GM12878 (cell line): ENCODE measurements around the gene NFATC1. TPM values are rescaled to one million over a fixed set of nuclear protein-coding genes. Genes with fewer than 3 reads are reported as not detected.

Experiments
- ATAC-seq: fragments of 200-7000 bp; cut with Tn5 transposase; 3 replicates; pipeline ENCODE4 v1.9.1; 2020; ENCODE audit warnings: mild to moderate bottlenecking, moderate library complexity
- BruUV-seq: library from RNA; stranded (reverse); fragments of 400-500 nt; replicated peaks from 2 replicates; lab custom pipeline; 2021; lab: Mats Ljungman, UMichigan
- CTCF ChIA-PET: fragments of 300-600 bp; sonication (Branson Sonifier 250); formaldehyde crosslinking; extraction: SDS; loops from one replicate; lab custom pipeline; 2021; ENCODE audit warnings: inconsistent platforms; lab: Yijun Ruan, JAX
- POLR2A ChIA-PET: fragments of 350-600 bp; formaldehyde crosslinking; extraction: SDS; loops from one replicate; lab custom pipeline; 2021; ENCODE audit warnings: inconsistent platforms; lab: Charles Lee
- RAD21 ChIA-PET: fragments of 300-600 bp; sonication (Branson Sonifier 250); formaldehyde crosslinking; loops from one replicate; lab custom pipeline; 2023; ENCODE audit warnings: antibody characterized with exemption; ENCODE audit not compliant: unreplicated experiment; lab: Charles Lee
- SMC1A ChIA-PET: fragments of 300-600 bp; sonication (Branson Sonifier 250); formaldehyde crosslinking; loops from one replicate; lab custom pipeline; 2023; ENCODE audit not compliant: unreplicated experiment, uncharacterized antibody; lab: Charles Lee
- DNase-seq: peaks from one replicate; pipeline ENCODE4 v3.0.0-alpha.2; 2011; ENCODE audit warnings: low read depth, low spot score
- FAIRE-seq: peaks from 3 replicates; lab custom pipeline; 2011; peaks lifted over from hg19 to GRCh38; lab: Jason Lieb, UNC
- H2AFZ ChIP-seq: 2 replicates; pipeline ENCODE4 v1.6.0; 2011; ENCODE audit warnings: low read depth, low read length, control low read depth; ENCODE audit not compliant: control insufficient read depth
- H3K27ac ChIP-seq: 2 replicates; pipeline ENCODE4 v1.5.1; 2011; ENCODE audit warnings: control low read depth; ENCODE audit not compliant: control insufficient read depth, insufficient read depth
- H3K27me3 ChIP-seq, 2 experiments: replicated peaks in 1 of 2; 2 replicates each; pipeline versions ENCODE4 v1.6.0 to v1.6.1; 2011; ENCODE audit warnings: low read length in 1 of 2; ENCODE audit not compliant: control insufficient read depth in 2 of 2, insufficient read depth in 2 of 2
- H3K36me3 ChIP-seq, 2 experiments: 2 replicates each; pipeline ENCODE4 v1.5.1; 2011; ENCODE audit warnings: low read length in 1 of 2; ENCODE audit not compliant: control insufficient read depth in 2 of 2, insufficient read depth in 2 of 2
- H3K4me1 ChIP-seq: 2 replicates; pipeline ENCODE4 v1.6.1; 2011; ENCODE audit warnings: mild to moderate bottlenecking, low read length, moderate library complexity, mixed read lengths; ENCODE audit not compliant: control insufficient read depth, insufficient read depth
- H3K4me2 ChIP-seq: 2 replicates; pipeline ENCODE4 v1.6.0; 2011; ENCODE audit warnings: control low read depth; ENCODE audit not compliant: control insufficient read depth, insufficient read depth
- H3K4me3 ChIP-seq: fragments of 200-600 bp; sonication (generic); 2 replicates; pipeline ENCODE4 v1.5.1; 2016
- H3K79me2 ChIP-seq: 2 replicates; pipeline ENCODE4 v1.6.0; 2011; ENCODE audit warnings: low read length; ENCODE audit not compliant: control insufficient read depth, insufficient read depth
- H3K9ac ChIP-seq: 2 replicates; pipeline ENCODE4 v1.8.0; 2011; ENCODE audit warnings: low read length, control low read depth, mixed read lengths; ENCODE audit not compliant: control insufficient read depth, insufficient read depth
- H3K9me3 ChIP-seq: replicated peaks from 3 replicates; pipeline ENCODE4 v1.5.1; 2011; ENCODE audit warnings: mild to moderate bottlenecking, low read length; ENCODE audit not compliant: control insufficient read depth, insufficient read depth
- H4K20me1 ChIP-seq: 2 replicates; pipeline ENCODE4 v1.6.0; 2011; ENCODE audit not compliant: control insufficient read depth, insufficient read depth
- CBFB ChIP-seq: IDR thresholded peaks from 2 replicates; pipeline ENCODE4 v1.6.1; 2016; ENCODE audit warnings: antibody characterized with exemption, low read depth
- DPF2 ChIP-seq: fragments of 450-650 bp; IDR thresholded peaks from 2 replicates; pipeline ENCODE4 v1.6.1; 2017; ENCODE audit warnings: mild to moderate bottlenecking
- RCOR1 ChIP-seq: conservative IDR thresholded peaks from 2 replicates; pipeline ENCODE4 v1.6.1; 2012; ENCODE audit warnings: low read depth, low read length, improper control_type of control experiment
- YBX1 ChIP-seq: fragments of 450-650 bp; IDR thresholded peaks from 2 replicates; pipeline ENCODE4 v1.6.1; 2016; ENCODE audit warnings: antibody characterized with exemption
- ZNF687 ChIP-seq: fragments of 450-650 bp; IDR thresholded peaks from 2 replicates; pipeline ENCODE4 v1.6.1; 2017; ENCODE audit warnings: mild to moderate bottlenecking, moderate library complexity
- WGBS: methylation state at CpG from one replicate; pipeline ENCODE4 v1.1.6; 2016; ENCODE audit warnings: low lambda C conversion rate; ENCODE audit not compliant: insufficient replicate concordance, insufficient coverage; ENCODE audit errors: missing lambda C conversion rate; 5-methylcytosine and 5-hydroxymethylcytosine counted together
- in situ Hi-C: fragments of 300-500 bp; cut with MboI; formaldehyde crosslinking; loops from 9 replicates; pipeline ENCODE4 v1.14.3; 2018; ENCODE audit warnings: mixed read lengths
- intact Hi-C: fragments of 100-400 bp; cut with micrococcal nuclease; formaldehyde crosslinking; loops from one replicate; pipeline ENCODE4 v1.14.2; 2022; ENCODE audit not compliant: unreplicated experiment
- polyA plus RNA-seq, 11 experiments: library from polyadenylated mRNA; depleted of rRNA in 4 of 11; unstranded in 6 of 11; stranded (reverse) in 5 of 11; fragments of >200 nt; fragmentation: Nextera tagmentation in 4 of 11; fragmentation: Illumina TruSeq in 1 of 11; extraction: Ambion mirVana in 4 of 11; extraction: Trizol in 1 of 11; gene quantifications; 1 replicate in 1 of 11; 2 replicates in 10 of 11; pipeline versions ENCODE4 v1.2.1 to v1.2.3, GENCODE V29; 2011 to 2016; ENCODE audit warnings: inconsistent platforms in 2 of 11, missing spikeins in 2 of 11, low read depth in 1 of 11
- total RNA-seq, 4 experiments: library from RNA; depleted of rRNA in 3 of 4; stranded (reverse); fragments of >200 nt in 3 of 4; fragmentation: Illumina TruSeq in 1 of 4; extraction: Trizol in 1 of 4; gene quantifications; 2 replicates each; pipeline versions ENCODE4 v1.2.1 to v1.2.3, GENCODE V29; 2013 to 2021

Gene NFATC1
- total and polyA plus RNA-seq, 10 of the 15 experiments (the other 5 are each of a cell fraction or from before 2014, with no cell fraction given): 0.84 to 20.8 (median 5.1) TPM

GRCh38 chr18:79445221-79445620, 49.5 kb downstream of the NFATC1 start:
- Histone ChIP-seq H3K9ac (no peak overlapping the region), H2AFZ (no peak overlapping the region), H3K4me1 (peaks cover 4% of the 10 kb centered on the region; the same call in 1 of the 2 replicates), H3K36me3 (peaks cover 0 to 4% of the 10 kb centered on the region in 2 experiments; a peak in 3 of 4 replicates), H3K27ac (no peak overlapping the region), H3K27me3 (no peaks in the 10 kb centered on the region), H3K9me3 (no peaks in the 10 kb centered on the region), H3K4me3 (no peak overlapping the region), H4K20me1 (no peaks in the 10 kb centered on the region), H3K4me2 (no peak overlapping the region), H3K79me2 (no peaks in the 10 kb centered on the region)
- no peak for FAIRE-seq
- WGBS: 84% methylated on average over 15 of the region's 15 CpGs
- ChIA-PET CTCF (no interaction called here), SMC1A (no interaction called here), POLR2A (no interaction called here), RAD21 (no interaction called here)
- BruUV-seq: no TSS peak
- no peak for DNase-seq
- TF ChIP-seq DPF2: no peak
- no peak for ATAC-seq
- intact Hi-C loops: no loop called here
- in situ Hi-C loops: no loop called here

GRCh38 chr18:79445696-79446561, 50.2 kb downstream of the NFATC1 start:
- Histone ChIP-seq H3K79me2 (no peaks in the 10 kb centered on the region), H3K4me3 (no peak overlapping the region), H4K20me1 (no peaks in the 10 kb centered on the region), H2AFZ (no peak overlapping the region), H3K4me2 (no peak overlapping the region), H3K36me3 (peaks cover 0 to 5% of the 10 kb centered on the region in 2 experiments; a peak in 3 of 4 replicates), H3K4me1 (peaks cover 4% of the 10 kb centered on the region; the same call in 1 of the 2 replicates), H3K27me3 (no peaks in the 10 kb centered on the region), H3K9ac (no peak overlapping the region), H3K9me3 (no peaks in the 10 kb centered on the region)
- 75% methylated on average over 18 of the region's 18 CpGs for WGBS
- FAIRE-seq: no peak
- intact Hi-C loops (no loop called here), in situ Hi-C loops (no loop called here)
- ChIA-PET CTCF (no interaction called here), POLR2A (no interaction called here), SMC1A (no interaction called here), RAD21 (no interaction called here)
- no TSS peak for BruUV-seq
- no peak for DNase-seq
- ATAC-seq: no peak
- TF ChIP-seq ZNF687 (no peak), CBFB (no peak), DPF2 (no peak), RCOR1 (no peak), YBX1 (no peak)
- TF ChIP-seq, all 136 proteins: peak for 0
- no peak overlapping the region for H3K27ac ChIP-seq
